GM18861 (cell line): ENCODE data around the gene EFNA5.

Experiments
- ATAC-seq: cut with Tn5 transposase; IDR thresholded peaks from one replicate; pipeline ENCODE4 v1.9.1; 2021; ENCODE audit not compliant: unreplicated experiment

Gene EFNA5

DNA sequence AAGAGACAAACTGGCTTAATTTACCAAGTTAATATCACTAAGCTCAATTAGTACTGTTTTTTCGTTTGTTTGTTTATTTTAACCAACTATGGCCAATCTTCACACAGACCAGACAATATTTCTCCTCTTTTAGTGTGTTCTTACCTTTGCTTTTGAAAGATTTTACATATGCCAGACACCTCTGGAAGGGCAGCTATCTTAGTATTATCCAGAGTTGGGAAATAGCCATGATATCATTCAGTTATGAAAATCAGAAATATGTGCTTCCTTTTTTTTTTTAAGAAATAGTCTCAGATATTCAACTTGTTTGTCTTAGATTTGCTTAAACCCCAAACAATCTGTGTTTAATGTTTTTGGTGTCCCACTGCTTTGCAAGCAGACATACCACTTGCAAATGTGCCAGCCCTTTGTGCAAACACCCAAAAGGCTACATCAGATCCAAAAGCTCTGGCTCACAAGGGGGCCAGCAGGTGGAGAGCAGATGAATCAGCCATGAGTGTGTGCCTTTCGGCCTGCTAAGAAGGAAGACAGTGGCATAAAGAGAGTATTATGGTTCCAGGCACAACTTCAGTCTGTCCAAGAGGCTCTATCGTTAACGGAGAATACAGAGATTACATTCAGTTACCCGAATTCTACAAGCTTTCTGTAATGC lies 147.6 kb downstream of the EFNA5 start:
- ATAC-seq: no peak

DNA sequence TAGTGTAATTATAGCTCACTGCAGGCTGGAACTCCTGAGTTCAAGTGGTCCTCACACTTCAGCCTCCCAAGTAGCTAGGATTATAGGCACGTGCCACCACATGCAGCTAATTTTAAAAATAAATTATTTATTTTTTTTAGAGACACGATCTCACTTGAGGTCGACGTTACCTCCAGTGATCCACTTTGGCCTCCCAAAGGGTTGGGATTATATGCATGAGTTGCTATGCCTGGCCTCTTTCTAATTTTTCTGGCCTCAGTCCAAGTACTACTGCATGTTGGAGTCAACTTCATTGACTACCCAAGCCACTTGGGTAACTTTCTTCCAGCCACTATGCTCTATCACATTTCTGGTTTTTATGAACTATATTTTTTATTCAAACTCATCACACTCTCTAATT lies 148.3 kb downstream of the EFNA5 start:
- ATAC-seq: no peak

DNA sequence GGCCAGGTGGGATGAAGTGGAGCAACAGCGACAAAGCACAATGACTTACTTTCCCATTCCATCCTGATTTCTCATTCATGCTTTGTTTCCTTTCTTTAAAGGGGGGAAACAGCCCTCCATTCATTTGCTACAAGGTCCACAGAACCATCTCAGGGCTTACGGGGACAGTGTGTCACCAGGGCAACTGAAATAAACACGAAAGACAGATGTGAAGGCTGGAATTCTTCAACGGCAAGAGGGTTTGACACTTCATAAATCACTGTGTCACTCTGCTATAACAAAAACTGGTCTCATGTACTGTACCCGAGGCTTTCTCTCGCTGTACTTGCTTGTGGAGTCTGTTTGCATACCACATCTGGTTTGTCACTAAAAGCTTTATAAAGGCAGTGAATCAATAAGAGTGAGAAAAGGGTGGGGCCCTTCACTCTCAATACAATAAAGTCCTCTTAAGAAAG lies 150.8 kb downstream of the EFNA5 start:
- ATAC-seq: no peak

DNA sequence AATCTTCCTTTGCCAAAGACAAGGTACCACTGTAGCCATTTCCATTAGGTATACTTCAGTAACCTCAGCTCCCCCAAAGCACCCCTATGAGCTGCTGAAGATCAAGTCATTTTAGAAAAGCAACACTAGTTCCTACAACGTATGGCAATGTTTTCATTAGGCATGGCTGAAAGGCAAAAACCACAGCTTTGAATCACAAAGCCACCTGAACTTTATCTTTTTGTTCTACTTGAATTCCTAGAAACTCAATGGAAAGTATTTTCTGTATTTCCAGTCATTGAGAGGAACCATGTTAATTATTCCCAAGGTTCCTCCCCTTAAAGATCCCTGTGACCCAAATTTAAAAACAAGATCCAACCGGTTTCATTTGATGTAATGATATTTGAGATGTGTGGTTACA lies 152.1 kb downstream of the EFNA5 start:
- ATAC-seq: no peak

DNA sequence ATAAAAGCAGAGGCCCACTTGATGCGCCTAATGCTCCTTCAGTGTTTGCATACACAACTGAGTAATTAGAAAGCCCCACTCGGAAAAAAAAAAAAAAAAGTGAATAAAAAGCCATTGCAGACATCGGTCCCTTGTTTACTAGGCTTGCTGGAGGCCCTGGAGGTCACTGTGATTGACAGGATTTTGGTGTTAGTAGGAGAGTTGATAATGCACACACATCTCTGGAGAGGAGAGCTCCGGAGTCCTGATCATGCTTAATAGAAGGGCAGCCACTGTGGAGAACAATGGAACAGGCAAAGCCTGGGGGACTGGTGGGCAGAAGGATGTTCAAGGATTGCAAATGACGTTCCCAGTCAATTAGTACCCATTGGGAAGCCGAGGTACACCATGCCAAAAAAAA lies 152.5 kb downstream of the EFNA5 start:
- ATAC-seq: no peak

DNA sequence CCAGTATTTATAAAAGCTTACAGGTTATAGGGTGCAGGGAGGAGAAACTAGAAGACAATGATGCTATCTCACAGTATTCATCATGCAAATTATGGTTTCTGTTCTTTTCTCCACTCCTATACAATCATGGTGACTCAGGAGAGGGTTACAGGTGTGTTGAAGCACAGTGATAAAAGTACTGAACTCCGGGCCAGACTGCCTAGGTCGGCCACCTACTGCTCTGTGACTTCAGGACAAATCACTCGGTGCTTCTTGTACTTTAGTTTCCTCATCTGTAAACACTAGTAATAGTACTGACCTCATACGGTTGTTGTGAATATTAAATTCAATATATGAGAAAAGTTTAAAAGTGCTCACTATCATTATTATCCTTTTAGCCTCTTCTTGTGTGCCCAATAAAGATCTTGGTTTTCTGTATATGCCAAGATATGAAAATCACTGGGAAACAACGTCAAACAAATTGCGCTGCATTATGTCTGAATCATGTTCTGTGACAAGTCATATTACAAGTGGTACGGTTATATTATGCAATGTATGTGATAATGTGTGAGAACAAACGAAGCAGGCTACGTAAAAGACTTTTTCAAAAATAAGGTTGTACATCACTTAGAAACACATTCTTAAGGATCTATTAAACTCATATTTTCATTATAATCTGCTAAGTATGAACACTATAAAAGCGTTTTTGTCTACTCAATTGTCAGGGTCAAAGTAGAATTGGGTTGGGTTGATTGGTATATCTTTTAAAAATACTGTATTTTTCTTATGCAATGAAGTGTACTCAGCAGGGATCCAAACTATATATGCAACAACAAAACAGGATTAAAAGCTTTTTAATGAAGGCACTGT lies 153.3 kb downstream of the EFNA5 start:
- ATAC-seq: no peak

DNA sequence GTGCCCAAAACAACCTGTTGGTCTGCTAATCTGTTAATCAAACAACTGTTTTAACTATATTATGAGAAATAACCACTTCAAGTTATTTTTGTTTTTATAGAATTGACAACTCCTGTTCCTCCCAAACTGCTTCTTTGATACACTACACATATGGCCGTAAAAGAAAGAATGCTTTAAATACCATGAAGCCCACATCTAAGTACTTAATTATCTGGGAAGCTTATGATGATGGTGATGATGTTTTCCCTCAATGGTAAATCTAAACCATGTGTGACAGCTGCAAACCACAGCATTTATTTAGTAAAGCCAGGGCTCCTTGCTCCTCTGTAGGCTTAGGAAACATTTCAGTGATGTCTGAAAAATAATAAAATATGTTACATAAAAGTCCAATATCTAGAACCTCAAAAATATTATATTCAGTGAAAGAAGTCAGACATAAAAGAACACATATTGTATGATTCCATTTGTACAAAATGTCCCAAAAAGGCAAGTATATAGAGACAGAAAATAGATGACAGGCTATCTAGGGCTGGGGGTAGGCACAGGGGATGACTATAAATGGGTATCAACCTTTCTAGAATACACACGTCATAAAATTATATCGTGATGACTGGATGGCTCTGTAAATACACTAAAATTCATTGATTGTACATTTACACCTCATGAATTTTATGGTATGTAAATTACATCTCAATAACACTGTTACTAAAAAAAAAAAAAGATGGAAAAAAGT lies 154.1 kb downstream of the EFNA5 start:
- ATAC-seq: no peak

DNA sequence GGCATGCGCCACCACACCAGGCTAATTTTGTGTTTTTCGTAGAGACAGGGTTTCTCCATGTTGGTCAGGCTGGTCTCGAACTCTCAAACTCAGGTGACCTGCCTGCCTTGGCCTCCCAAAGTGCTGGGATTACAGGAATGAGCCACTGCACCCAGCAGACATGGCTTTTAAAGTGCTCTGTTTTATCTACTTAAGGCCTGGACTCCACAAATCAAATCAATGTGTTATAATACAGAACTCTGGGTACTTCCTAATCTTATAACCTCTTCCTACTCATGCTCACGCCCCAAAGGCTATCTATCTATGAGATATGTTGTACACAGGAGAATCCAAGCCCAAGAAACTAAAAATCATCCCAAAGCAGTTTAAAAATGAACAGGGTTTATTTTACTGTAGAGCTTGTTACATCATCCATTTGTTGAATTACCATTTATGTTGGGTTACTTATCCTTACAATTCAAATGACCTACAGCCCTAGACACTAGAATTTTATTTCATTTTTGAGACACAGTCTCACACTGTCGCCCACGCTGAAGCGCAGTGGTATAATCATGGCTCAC lies 155.1 kb downstream of the EFNA5 start:
- ATAC-seq: no peak

DNA sequence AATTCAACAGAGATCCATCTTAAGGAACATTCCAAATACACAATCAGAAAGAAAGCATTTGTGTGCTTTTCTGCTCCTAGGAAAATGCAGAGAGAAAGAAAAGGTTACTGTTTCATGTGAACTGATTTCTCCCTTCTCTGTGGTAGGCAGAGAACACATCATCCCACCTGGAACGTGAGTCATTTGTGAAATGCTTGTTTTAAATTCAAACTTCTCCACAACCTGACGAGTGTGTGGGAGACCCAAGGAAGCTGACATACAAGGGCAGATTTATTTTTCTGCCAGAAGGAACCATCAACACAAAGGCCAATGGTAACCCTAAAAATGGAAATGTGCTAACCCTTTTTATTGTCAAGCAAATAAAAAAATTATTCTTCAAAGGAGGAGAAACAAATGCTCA lies 156.4 kb downstream of the EFNA5 start:
- no peak for ATAC-seq

DNA sequence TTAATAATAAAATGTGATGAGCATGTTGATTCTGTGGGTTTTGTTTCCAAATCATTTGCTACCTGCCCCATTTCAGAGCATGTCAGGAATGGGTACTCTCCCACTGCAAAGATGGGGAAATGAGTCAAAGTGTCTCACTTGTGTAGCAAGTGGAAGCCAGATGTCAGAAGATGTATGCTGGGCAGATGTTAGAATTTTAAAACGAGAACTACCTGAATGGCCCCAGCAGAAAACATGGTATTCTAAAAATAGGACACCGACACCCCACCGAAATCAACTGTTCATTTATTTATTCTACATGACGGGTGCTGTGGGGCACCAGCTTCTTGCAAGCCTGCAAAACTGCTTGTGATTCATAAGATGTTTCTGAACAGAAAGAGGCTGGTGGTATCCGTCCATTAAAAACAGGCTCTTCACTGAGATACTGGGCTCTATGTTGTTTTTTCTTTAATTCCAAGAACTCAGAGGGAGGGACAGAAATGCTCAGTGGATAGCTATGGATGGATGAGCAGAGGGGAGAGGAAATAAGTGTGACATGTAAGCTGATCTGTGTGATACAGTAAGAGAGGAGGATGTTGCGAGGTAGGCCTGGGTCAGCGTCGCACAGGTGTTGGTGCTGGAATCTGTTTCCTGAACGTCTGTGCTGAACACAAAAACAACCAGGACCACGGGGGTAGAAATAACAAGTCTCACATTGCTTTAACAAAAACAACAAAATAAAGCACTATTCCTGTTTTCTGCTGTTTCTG lies 157.2 kb downstream of the EFNA5 start:
- peak; percentile 45 for ATAC-seq

DNA sequence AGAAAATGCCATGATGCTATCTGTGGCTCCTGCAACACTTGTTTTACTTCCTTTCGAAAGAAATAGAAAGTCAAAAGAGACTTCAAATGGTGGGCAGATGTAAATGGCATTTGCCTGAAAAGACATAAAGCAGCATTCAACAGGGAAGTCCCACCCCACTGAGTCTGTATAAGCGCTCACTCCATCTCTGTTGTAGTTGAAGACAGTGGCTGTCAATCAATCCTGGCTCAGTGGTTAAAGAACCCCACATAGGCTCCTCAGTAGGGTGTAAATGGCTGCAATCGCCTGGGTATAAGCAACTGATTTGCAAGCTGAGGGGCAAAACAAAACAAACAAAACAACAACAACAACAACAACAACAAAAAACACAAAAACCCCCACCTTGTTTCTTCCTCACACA lies 158.7 kb downstream of the EFNA5 start:
- ATAC-seq: no peak

DNA sequence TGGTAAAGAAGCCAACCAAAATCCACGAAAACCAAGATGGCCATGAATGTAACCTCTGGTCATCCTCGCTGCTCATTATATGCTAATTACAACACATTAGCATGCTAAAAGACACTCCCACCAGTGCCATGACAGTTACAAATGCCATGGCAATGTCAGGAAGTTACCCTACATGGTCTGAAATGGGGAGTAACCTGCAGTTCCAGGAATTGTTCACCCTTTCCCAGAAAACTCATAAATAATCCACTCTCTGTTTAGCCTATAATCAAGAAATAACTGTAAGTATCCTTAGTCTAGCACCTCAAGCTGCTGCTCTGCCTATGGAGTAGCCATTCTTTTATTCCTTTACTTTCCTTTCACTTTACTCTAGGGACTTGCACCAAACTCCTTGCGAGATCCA lies 160.6 kb downstream of the EFNA5 start:
- ATAC-seq: no peak

DNA sequence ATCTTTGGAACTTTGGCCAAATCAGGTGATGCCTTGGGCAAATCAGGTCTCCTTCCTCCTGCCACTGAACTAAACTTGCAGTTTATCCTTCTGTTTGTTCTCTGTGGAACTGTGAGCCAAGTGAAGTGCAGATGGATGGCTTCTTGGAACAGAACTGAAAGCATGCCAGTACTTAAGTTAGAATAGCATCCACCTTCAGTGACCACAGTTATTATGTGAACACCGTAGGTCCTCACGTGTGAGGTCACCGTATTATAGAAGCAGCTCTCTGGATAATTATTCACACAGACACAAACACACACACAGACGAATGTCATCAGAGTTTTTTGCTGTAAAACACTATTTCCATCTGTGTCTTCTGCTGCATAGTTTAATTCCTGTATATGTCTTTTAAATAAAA lies 162.6 kb downstream of the EFNA5 start:
- ATAC-seq: no peak

DNA sequence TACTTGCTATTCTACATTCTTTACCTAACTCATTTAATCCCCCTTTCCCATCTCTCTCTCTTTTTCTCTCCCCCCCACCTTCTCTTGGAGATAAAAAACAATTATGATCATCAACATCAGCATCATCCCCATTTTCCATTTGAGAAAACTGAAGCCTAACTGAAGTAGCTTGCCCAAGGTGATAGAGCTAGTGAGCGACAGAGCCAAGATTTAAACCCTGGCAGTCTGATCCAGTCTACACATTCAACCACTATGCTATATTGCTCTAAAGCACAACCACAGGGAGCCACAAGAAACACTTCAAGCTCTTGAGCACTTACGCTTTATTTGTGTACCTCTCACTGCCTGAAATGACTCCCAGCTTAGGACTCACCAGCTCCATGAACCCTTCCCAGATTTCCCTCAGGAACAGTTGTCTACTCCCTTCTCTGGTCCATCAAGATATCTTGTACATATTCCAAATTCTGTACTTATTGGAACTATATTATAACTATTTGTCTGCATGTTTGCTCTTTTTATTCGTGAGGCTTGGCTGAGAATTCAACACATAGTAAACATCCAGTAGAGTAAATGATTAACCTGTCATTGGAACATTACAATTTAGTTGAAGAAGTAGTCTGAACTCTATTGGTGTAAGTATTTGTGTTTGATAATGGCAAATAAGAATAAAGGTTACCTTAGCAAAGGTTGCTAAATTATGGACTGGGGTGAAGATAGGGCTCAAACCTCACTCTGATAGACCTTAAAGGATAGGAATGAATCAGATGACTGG lies 164.8 kb downstream of the EFNA5 start:
- no peak for ATAC-seq

DNA sequence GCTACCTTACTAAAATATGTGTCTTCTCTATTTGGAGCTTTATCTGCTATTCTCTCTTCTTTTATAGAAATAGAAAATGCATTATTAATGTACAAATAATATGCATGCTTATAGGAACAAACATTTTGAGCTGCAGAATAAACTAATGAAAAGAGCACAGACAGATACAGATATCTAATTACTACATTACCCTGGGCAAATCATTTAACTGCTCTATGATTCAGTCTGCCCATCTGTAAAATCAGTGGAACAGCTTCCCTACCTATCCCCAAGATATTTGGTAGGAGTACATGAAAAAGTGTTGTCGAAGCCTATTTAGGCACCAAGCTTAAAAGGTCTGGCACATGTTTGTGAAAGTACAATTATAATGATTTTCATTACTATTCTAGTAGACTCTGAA lies 166.3 kb downstream of the EFNA5 start:
- ATAC-seq: no peak

DNA sequence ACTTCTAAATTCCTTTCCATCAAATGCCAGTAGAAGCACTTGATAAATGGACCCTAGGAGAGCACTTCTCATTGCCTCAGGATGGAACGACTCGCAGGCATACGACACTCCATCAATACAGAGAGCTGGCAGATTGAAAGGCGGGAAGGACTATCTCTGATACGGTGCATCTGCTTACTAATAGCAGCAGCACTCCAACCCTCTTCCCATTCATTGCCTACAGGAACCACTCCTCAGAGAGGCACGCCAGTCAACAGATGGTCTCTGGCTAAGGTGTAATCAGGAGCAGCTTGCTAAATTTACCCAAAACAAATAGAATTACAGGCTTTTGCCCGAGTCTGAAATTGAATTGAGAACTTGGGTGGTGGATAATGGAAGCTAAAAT lies 168.1 kb downstream of the EFNA5 start:
- ATAC-seq: no peak

DNA sequence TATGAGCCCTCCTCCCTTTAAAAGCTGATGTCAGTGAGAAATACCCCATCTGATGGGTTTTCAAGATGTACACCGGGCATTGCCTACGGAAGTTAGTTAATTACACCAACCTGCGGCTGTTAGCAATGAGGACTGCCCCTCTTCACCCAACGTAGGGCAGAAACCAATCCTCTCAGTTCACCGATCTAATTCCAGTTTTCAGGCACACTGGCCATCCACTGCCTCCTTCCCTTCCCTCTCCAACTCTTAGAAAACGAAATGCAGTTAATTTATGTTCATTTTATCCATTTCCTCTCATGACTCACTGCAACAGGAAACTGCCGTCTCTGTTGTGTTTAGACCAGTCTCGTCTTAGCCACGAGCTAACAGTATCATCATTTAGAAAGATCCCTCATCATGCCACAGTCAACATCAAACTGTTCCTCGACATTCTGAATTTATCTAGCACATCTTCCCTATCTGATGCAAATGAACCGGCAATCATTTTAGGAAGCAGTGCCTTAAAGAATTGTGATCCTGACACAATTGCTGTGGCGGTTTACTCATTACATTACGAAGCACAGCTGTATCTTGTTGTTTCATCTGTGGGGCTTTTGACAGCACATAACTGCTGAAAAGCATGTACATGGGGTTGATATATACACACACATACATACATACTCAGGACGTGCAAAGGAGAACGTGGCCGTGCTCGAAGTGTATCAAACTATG lies 168.6 kb downstream of the EFNA5 start:
- ATAC-seq: no peak

DNA sequence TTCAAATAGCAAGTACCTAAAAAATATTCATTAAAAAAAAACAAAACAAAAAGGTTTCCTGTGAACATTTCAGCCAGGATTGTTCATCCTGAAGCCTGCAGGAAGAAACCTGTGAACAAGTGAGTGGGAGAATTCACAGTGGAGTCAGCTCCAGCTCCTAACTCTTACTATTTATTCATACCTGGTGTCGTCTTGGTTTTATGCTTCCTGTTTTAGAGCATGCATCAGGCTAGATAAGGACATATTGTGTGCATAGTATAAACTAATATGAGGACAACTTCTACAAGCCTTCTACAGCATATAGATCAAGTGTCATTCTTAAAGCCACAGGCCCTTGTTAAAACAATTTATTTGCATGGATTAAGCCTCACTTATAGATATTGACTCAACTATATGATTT lies 169.9 kb downstream of the EFNA5 start:
- no peak for ATAC-seq

DNA sequence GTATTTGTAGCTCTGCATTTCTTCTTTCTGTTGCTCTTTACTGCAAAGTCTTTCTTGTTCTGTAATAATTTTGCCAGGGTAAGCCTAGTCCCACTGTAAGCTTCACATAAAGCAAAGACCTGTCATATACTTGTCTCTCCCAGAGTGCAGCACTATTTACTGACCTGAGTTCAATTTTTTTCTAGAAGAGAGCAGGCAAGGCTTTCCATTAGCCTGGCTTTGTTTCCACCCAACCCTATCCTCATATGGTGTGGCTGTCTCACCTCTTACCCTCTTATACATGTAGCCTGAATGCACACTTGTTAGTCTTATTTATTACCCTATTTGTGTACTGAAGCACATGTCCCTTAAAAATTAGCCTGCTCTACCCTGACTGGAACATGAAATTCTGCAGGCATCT lies 170.4 kb downstream of the EFNA5 start:
- no peak for ATAC-seq

DNA sequence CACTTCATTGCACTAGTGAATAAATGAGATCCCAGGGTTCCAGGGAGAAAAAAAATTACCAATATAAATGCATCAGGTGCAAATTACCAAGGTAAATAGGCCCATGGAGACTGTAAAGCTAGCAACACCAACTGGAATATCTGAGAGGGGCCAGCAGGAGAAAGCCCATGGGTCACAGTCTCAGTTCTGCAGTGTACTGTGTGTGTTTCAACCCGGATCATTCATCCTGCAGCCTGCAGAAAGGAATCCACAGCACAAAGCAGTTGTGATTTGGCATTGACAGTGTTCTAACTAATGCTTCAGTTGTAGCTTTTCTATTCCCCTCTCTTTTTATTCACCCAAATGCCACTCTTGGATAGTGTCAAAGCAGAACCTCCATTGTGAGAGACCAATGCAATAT lies 171.0 kb downstream of the EFNA5 start:
- ATAC-seq: no peak
